ENCODE data around the gene FGA. TPM values are rescaled to one million over a fixed set of nuclear protein-coding genes. Genes with fewer than 3 reads are reported as not detected.

Gene FGA
- polyA plus RNA-seq, 1 of the 3 experiments (the other 2 are of a cell fraction), result not detected

GRCh38 chr4:154588198-154588597, 2.3 kb downstream of the FGA start:
- H3K27ac ChIP-seq (ENCODE audit: low read depth in 2 of 2, low read length in 1 of 2), result no peak overlapping the region
- H2AFZ ChIP-seq (ENCODE audit: low read depth), result no peak overlapping the region
- DNase-seq, result no peak
- 8% methylated on average over 2 of the region's 2 CpGs for WGBS (ENCODE audit: low lambda C conversion rate)
- H3K9me2 ChIP-seq, result no peaks in the 10 kb centered on the region
- CTCF ChIA-PET, result interaction anchor here (0.9 to 1.2 kb wide), 4 partner anchors 30 to 36 kb away, joined by 3 read pairs; no protein-coding TSS in a partner anchor
- H3K9me3 ChIP-seq, result no peaks in the 10 kb centered on the region
- H3K36me3 ChIP-seq (replicated peaks in 1 of 2; ENCODE audit: control insufficient read depth in 1 of 2, insufficient read depth in 2 of 2, low read length in 1 of 2), result no peaks in the 10 kb centered on the region
- TF ChIP-seq MXI1 (IDR thresholded peaks at IDR 0.05; ENCODE audit: low read depth, low read length) (no peak), NRF1 (IDR thresholded peaks at IDR 0.05; ENCODE audit: low read depth, low read length) (no peak), EP300 (IDR thresholded peaks at IDR 0.05; ENCODE audit: borderline replicate concordance in 1 of 2, low read depth in 1 of 2, low read length in 1 of 2) (no peak), RAD21 (IDR thresholded peaks at IDR 0.05; ENCODE audit: low read length) (no peak), JUND (IDR thresholded peaks at IDR 0.05) (no peak), TEAD4 (IDR thresholded peaks at IDR 0.05; ENCODE audit: borderline replicate concordance, insufficient read depth) (no peak), GABPA (IDR thresholded peaks at IDR 0.05; ENCODE audit: low read depth) (no peak), RXRA (IDR thresholded peaks at IDR 0.05; ENCODE audit: borderline replicate concordance, low read depth) (no peak), MAX (IDR thresholded peaks at IDR 0.05; ENCODE audit: low read depth) (no peak), SMC3 (IDR thresholded peaks at IDR 0.05; ENCODE audit: low read depth, low read length) (no peak), FOSL2 (IDR thresholded peaks at IDR 0.05; ENCODE audit: borderline replicate concordance, low read depth) (no peak), POLR2AphosphoS5 (IDR thresholded peaks at IDR 0.05; ENCODE audit: low read depth, low read length) (no peak), RCOR1 (IDR thresholded peaks at IDR 0.05; ENCODE audit: low read length) (no peak), CHD2 (IDR thresholded peaks at IDR 0.05; ENCODE audit: low read length, partially characterized antibody) (no peak), ELF1 (IDR thresholded peaks at IDR 0.05) (no peak), TAF1 (IDR thresholded peaks at IDR 0.05; ENCODE audit: borderline replicate concordance, low read depth, low read length) (no peak), EZH2phosphoT487 (IDR thresholded peaks at IDR 0.05; ENCODE audit: borderline replicate concordance, low read depth) (no peak)
- TF ChIP-seq, protein P1, sequence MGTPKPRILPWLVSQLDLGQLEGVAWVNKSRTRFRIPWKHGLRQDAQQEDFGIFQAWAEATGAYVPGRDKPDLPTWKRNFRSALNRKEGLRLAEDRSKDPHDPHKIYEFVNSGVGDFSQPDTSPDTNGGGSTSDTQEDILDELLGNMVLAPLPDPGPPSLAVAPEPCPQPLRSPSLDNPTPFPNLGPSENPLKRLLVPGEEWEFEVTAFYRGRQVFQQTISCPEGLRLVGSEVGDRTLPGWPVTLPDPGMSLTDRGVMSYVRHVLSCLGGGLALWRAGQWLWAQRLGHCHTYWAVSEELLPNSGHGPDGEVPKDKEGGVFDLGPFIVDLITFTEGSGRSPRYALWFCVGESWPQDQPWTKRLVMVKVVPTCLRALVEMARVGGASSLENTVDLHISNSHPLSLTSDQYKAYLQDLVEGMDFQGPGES (IDR thresholded peaks at IDR 0.05; ENCODE audit: low read depth, low read length), result no peak
- TF ChIP-seq, protein P2, sequence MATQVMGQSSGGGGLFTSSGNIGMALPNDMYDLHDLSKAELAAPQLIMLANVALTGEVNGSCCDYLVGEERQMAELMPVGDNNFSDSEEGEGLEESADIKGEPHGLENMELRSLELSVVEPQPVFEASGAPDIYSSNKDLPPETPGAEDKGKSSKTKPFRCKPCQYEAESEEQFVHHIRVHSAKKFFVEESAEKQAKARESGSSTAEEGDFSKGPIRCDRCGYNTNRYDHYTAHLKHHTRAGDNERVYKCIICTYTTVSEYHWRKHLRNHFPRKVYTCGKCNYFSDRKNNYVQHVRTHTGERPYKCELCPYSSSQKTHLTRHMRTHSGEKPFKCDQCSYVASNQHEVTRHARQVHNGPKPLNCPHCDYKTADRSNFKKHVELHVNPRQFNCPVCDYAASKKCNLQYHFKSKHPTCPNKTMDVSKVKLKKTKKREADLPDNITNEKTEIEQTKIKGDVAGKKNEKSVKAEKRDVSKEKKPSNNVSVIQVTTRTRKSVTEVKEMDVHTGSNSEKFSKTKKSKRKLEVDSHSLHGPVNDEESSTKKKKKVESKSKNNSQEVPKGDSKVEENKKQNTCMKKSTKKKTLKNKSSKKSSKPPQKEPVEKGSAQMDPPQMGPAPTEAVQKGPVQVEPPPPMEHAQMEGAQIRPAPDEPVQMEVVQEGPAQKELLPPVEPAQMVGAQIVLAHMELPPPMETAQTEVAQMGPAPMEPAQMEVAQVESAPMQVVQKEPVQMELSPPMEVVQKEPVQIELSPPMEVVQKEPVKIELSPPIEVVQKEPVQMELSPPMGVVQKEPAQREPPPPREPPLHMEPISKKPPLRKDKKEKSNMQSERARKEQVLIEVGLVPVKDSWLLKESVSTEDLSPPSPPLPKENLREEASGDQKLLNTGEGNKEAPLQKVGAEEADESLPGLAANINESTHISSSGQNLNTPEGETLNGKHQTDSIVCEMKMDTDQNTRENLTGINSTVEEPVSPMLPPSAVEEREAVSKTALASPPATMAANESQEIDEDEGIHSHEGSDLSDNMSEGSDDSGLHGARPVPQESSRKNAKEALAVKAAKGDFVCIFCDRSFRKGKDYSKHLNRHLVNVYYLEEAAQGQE (IDR thresholded peaks at IDR 0.05; ENCODE audit: low read depth, low read length), result no peak
- TF ChIP-seq, protein P3, sequence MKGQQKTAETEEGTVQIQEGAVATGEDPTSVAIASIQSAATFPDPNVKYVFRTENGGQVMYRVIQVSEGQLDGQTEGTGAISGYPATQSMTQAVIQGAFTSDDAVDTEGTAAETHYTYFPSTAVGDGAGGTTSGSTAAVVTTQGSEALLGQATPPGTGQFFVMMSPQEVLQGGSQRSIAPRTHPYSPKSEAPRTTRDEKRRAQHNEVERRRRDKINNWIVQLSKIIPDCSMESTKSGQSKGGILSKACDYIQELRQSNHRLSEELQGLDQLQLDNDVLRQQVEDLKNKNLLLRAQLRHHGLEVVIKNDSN (IDR thresholded peaks at IDR 0.05; ENCODE audit: borderline replicate concordance, low read depth), result no peak
- no peak overlapping the region for H3K4me2 ChIP-seq
- H3K4me3 ChIP-seq (ENCODE audit: low read depth in 2 of 2, low read length in 1 of 2), result no peak overlapping the region
- H4K20me1 ChIP-seq (ENCODE audit: insufficient read depth), result no peaks in the 10 kb centered on the region
- no peaks in the 10 kb centered on the region for H3F3A ChIP-seq (replicated peaks; ENCODE audit: insufficient read depth)
- POLR2A ChIA-PET, result no interaction called here
- no peaks in the 10 kb centered on the region for H3K4me1 ChIP-seq (ENCODE audit: control insufficient read depth in 1 of 2, insufficient read depth in 2 of 2, low read depth in 1 of 2, low read length in 1 of 2)
- peaks cover 17% of the 10 kb centered on the region for H3K27me3 ChIP-seq (ENCODE audit: insufficient read depth)
- H3K79me2 ChIP-seq (ENCODE audit: insufficient read depth), result no peaks in the 10 kb centered on the region
- H3K9ac ChIP-seq, result no peak overlapping the region
